NCI-H2107 (cell line): ENCODE results near the gene PHPT1.
"Not testable (repeated sequence)": the region's sequence is repeated elsewhere in the genome, so short reads cannot be mapped to it uniquely, and the experiment has no call there.

Source experiments
- DNase-seq: peaks from one replicate; lab custom pipeline; 2025; lab: John Stamatoyannopoulos, UW

The PHPT1 gene

DNA sequence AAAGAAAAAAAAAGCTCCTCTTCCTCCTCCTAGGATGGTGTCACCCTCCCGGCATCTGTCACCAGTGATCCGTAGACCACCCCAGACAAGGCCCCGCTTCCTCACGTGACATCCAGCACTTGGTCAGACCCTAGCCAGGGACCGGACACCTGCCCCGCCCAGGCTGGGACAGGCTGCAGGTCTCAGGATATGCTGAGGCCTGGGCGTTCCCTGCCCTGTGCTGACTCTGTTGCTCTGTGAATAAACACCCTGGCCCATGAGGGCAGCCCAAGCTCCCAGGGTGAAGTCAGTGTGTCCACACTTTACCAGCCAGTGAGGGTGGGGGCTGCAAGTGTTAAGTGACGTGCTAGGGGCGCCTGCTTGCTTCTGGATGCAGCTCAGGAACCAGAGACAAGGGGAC is 11.3 kb downstream of the PHPT1 start:
- no peak for DNase-seq

DNA sequence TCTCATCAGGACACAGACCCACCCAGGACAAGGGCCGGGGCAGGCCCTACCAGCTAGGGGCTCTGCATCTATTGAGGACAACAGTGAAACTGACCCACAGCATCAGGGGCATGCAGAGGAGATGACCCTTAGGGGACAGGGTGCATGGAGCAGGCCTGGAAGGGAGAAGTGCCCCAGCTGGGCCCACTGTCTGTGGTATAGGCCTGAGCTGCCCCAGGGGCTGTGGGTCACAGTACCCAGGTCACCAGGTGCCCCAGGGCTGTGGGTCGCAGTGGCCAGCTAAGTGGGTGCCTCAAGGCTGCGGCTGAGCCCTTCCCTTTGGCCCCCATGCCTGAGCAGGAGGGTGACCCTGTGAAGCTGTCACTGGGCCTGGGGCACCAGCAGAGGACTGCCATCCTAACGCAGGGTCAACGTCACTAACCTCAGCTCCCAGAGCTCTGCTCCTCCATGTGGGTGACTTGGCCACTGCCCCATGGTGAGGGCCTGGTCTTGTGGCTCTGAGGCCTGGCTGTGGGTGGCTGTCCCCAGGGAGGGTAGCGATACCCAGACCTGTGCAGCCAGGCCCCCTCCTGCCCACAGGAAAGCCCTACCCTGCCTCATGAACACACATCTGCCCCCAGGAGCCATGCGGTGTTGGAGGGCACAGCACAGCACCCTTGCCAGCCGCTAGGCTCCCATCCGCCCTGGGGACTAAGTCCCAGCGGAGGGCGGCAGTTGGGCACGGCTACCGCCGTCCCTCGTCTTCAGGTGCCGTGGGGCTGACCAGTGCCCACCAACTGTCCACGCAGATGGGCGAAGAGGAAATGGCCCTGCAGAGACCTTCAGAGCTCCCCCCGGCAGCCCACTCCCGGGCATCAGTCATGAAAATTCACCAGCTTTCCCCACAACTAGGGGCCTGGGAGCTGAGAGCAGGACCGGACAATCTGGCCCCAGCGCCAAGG is 12.0 kb downstream of the PHPT1 start:
- no peak for DNase-seq

GRCh38 chr9:136861874-136862457 is 12.8 kb downstream of the PHPT1 start:
- DNase-seq: no peak

GRCh38 chr9:136862849-136863622 is 13.8 kb downstream of the PHPT1 start:
- DNase-seq: no peak

GRCh38 chr9:136863623-136864273 is 14.5 kb downstream of the PHPT1 start:
- DNase-seq: no peak

- no peak for DNase-seq
Measured at GRCh38 chr9:136865041-136865767, 16.0 kb downstream of the PHPT1 start.

DNA sequence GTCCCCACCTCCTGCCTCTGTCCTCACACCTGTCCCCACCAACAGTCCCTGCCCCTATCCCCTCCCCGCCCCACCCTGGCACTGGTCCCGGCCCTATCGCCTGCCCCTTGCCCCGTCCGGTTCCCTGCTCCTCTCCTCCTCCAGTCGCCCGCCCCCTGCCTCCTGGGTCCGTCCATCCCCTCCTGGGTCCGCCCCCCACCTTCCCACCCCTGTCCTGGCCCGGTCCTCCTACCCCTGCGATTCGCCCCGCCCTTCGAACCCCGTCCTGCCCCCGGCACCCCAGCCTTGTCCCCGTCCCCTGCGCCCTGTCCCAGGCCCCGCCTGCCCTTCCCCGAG is 16.5 kb downstream of the PHPT1 start:
- no peak for DNase-seq

DNA sequence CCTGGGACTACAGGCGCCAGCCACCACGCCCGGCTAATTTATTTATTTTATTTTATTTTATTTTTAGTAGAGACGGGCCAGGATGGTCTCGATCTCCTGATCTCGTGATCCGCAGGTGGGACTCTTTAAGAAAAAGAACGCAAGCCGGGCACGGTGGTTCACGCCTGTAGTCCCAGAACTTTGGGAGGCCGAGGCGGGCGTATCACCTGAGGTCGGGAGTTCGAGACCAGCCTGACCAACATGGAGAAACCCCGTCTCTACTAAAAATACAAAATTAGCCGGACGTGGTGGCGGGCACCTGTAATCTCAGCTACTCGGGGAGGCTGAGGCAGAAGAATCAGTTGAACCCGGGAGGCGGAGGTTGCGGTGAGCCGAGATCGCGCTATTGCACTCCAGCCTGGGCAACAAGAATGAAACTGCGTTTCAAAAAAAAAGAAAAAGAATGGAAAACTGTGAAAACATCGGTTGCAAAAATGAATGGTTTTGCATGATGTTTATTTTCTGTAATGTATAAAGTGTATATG is 17.8 kb downstream of the PHPT1 start:
- not testable (repeated sequence) for DNase-seq

- no peak for DNase-seq
Measured at GRCh38 chr9:136867480-136867879, 18.3 kb downstream of the PHPT1 start.

GRCh38 chr9:136867917-136868316 is 18.7 kb downstream of the PHPT1 start:
- no peak for DNase-seq

DNA sequence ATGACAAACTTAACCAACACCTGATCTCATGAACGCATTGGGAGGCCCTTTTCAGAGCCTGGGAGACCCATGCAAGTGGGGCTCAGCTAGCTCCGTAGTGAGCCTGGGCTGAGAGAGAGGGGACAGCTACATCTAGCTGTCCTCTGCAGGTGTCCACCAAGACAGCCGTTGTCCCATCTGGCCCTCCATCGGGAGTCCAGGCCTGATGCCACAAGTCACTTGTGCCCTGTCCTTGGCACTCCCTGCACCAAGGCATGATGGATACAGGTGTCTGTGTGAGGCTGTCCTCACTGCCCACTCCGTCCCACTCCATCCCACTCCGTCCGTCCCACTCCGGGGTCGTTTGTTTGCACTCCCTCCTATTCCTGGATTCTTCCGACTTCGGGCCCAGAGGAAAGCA is 19.4 kb downstream of the PHPT1 start:
- DNase-seq: no peak

DNA sequence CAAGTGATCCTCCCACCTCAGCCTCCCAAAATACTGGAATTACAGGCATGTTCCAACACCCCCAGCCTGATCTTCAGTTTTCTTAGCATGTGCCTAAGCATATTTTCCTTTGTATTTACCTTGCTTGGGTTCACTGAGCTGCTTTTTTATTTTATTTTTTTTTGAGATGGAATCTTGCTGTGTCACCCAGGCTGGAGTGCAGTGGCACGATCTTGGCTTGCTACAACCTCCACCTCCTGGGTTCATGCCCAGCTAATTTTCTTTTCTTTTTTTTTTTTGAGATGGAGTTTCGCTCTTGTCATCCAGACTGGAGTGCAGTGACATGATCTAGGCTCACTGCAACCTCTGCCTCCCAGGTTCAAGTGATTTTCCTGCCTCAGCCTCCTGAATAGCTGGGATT is 20.4 kb downstream of the PHPT1 start:
- not testable (repeated sequence) for DNase-seq

- no peak for DNase-seq
Measured at GRCh38 chr9:136875155-136875554, 25.9 kb downstream of the PHPT1 start.

GRCh38 chr9:136876476-136876875 is 27.3 kb downstream of the PHPT1 start:
- DNase-seq: no peak

DNA sequence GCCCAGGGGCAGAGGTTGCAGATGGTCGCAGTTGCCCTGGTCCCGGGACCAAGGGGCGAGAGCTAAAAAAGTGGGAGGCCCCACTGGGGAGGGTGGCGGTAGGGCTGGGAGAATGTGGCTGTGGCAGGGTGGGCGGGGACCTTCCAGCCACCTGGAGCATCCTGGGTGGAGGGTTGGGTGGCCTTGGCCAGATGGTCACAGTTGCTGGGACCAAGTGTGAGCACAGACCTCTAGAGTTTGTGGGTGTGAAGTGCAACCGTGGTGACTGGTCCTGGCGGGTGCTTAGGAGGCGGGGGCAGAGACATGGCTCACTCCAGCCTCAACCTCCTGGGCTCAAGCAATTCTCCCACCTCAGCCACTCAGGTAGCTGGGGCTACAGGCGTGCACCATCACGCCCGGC is 31.4 kb downstream of the PHPT1 start:
- DNase-seq: no peak

DNA sequence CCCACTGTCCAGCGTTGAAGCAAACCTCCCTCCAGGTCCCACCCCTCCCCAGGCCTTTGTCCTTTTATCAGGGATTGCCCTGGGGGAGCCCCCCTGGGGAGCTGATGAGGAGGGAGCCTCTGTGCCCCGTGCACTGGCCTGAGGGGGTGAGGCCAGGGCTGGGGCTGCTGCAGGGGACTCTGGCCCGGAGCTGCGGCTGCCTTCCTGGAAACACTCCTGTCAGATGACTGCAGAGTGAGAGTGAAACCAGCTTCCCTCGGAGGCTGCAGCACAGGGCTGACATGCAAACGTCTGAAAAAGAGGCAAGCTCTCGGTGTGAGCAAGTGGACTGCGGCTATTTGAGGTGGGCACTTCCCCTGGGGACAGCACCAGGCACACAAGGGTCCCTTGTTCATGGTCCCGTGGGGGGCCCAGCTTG is 32.5 kb downstream of the PHPT1 start:
- no peak for DNase-seq

GRCh38 chr9:136882109-136882946 is 33.1 kb downstream of the PHPT1 start:
- no peak for DNase-seq

DNA sequence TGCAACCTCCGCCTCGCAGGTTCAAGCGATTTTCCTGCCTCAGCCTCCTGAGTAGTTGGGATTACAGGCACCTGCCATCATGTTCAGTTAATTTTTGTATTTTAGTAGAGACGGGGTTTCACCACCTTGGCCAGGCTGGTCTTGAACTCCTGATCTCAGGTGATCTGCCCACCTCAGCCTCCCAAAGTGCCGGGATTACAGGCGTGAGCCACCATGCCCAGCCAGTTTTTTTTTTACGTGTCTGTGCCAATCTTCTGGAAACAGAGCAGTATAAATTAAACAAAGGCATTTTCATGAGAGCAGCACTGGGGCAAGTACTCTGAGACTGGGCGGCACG is 33.7 kb downstream of the PHPT1 start:
- not testable (repeated sequence) for DNase-seq

DNA sequence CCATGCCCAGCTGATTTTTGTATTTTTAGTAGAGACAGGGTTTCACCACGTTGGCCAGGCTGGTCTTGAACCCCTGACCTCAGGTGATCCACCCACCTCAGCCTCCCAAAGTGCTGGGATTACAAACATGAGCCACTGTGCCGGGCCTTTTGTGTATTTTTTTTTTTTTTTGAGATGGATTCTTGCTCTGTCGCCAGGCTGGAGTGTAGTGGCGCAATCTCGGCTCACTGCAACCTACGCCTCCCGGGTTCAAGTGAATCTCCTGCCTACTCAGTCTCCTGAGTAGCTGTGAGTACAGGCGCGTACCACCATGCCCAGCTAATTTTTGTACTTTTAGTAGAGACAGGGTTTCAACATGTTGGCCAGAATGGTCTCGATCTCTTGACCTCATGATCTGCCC is 34.5 kb downstream of the PHPT1 start:
- not testable (repeated sequence) for DNase-seq

DNA sequence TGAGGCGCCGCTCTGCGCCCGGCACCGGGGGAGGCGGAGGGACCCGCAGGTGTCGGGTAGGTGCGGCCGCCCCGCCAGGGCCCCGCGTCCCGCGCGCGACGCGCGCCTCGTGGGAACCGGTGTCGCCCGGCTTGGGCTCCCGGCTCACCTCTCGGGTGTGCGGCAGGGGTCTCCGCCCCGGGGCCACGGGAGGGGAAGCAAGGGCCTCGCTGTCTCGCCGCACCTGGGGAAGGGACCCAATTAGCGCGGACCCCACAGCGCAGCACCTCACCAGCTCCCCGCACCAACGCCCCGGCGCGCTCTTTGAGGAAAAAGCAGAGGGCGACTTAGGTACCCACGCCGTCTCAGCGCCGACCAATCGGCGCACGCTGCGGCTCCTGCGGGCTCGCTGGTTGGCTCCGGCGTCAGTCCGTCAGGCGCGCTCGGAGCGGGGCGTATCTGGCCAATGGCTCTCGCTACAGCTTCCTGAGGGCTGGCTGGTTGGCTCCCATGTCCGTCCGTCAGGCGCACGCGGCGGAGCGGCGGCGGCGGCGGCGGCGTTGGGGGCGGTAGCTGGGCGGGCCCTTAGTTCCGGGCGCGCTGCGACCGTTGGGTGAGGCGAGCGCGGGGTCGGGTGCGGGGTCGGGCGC is 36.9 kb downstream of the PHPT1 start, which contains the start of gene TRAF2:
Gene TRAF2 (plus strand): TSS at position 567 of the 629 bp plus-strand sequence. CDS start 12,225 bp downstream, outside the sequence.
- DNase-seq: peak; percentile 97
